HEK293T (cell line): ENCODE results near the gene FNDC3A.

Source experiments
- CTCF ChIA-PET: fragments of 350-600 bp; formaldehyde crosslinking; extraction: SDS; loops from one replicate; lab custom pipeline; 2021; ENCODE audit warnings: antibody characterized with exemption, inconsistent platforms; lab: Yijun Ruan, JAX
- POLR2A ChIA-PET: fragments of 350-600 bp; formaldehyde crosslinking; extraction: SDS; loops from one replicate; lab custom pipeline; 2020; ENCODE audit warnings: antibody characterized with exemption, inconsistent platforms; lab: Yijun Ruan, JAX
- DNase-seq: peaks from one replicate; pipeline ENCODE4 v3.0.0; 2012; ENCODE audit warnings: mixed read lengths; ENCODE audit errors: extremely low spot score
- ARNT ChIP-seq: fragments of 450-650 bp; IDR thresholded peaks from 2 replicates; pipeline ENCODE4 v1.6.1; 2017; ENCODE audit warnings: mild to moderate bottlenecking
- BHLHE40 ChIP-seq: fragments of 450-650 bp; IDR thresholded peaks from 2 replicates; pipeline ENCODE4 v1.6.1; 2016; ENCODE audit warnings: mild to moderate bottlenecking, moderate library complexity, borderline replicate concordance
- CTBP1 ChIP-seq: fragments of 450-650 bp; IDR thresholded peaks from 2 replicates; pipeline ENCODE4 v1.6.1; 2016; ENCODE audit warnings: borderline replicate concordance
- ELF4 ChIP-seq: fragments of 450-650 bp; IDR thresholded peaks from 2 replicates; pipeline ENCODE4 v1.6.1; 2017; ENCODE audit warnings: antibody characterized with exemption
- FOXA1 ChIP-seq: fragments of 450-650 bp; IDR thresholded peaks from 2 replicates; pipeline ENCODE4 v1.6.1; 2016; ENCODE audit warnings: mild to moderate bottlenecking
- FOXK2 ChIP-seq: fragments of 450-650 bp; IDR thresholded peaks from 2 replicates; pipeline ENCODE4 v1.6.1; 2016; ENCODE audit warnings: mild to moderate bottlenecking
- FOXM1 ChIP-seq: fragments of 450-650 bp; IDR thresholded peaks from 2 replicates; pipeline ENCODE4 v1.6.1; 2017; ENCODE audit warnings: mild to moderate bottlenecking, borderline replicate concordance
- HDGF ChIP-seq: fragments of 450-650 bp; IDR thresholded peaks from 2 replicates; pipeline ENCODE4 v1.6.1; 2017; ENCODE audit warnings: antibody characterized with exemption, borderline replicate concordance
- L3MBTL2 ChIP-seq: fragments of 450-650 bp; conservative IDR thresholded peaks from 2 replicates; pipeline ENCODE4 v1.6.1; 2016; ENCODE audit warnings: mild to moderate bottlenecking
- LEF1 ChIP-seq: fragments of 450-650 bp; IDR thresholded peaks from 2 replicates; pipeline ENCODE4 v1.6.1; 2017; ENCODE audit warnings: mild to moderate bottlenecking, borderline replicate concordance
- NFRKB ChIP-seq: fragments of 450-650 bp; IDR thresholded peaks from 2 replicates; pipeline ENCODE4 v1.6.1; 2016; ENCODE audit warnings: mild to moderate bottlenecking, moderate library complexity
- PKNOX1 ChIP-seq: fragments of 450-650 bp; IDR thresholded peaks from 2 replicates; pipeline ENCODE4 v1.6.1; 2016
- SP1 ChIP-seq: fragments of 450-650 bp; IDR thresholded peaks from 2 replicates; pipeline ENCODE4 v1.6.1; 2017
- SUZ12 ChIP-seq: fragments of 450-650 bp; IDR thresholded peaks from 2 replicates; pipeline ENCODE4 v1.6.1; 2016; ENCODE audit warnings: mild to moderate bottlenecking
- TARDBP ChIP-seq: fragments of 450-650 bp; IDR thresholded peaks from 2 replicates; pipeline ENCODE4 v1.6.1; 2016
- ZNF384 ChIP-seq: fragments of 450-650 bp; IDR thresholded peaks from 2 replicates; pipeline ENCODE4 v1.6.1; 2016

The FNDC3A gene

GRCh38 chr13:48976576-48977285 is 1.0 kb downstream of the FNDC3A start:
- peak; percentile 77 for DNase-seq
- POLR2A ChIA-PET, result interaction anchor here (0.6 to 1.9 kb wide), 6 partner anchors 21 to 160 kb away, joined by 3 to 5 read pairs (median 3); no protein-coding TSS in a partner anchor
- TF ChIP-seq L3MBTL2 (peak; percentile 78), FOXM1 (no peak), PKNOX1 (peak; percentile 47; the same call in 1 of the 2 replicates)
- CTCF ChIA-PET, result no interaction called here

GRCh38 chr13:48977286-48977625 is 1.5 kb downstream of the FNDC3A start:
- CTCF ChIA-PET, result no interaction called here
- TF ChIP-seq PKNOX1 (no peak), TARDBP (no peak), FOXA1 (no peak), ARNT (no peak), FOXM1 (no peak), L3MBTL2 (no peak), SUZ12 (no peak), CTBP1 (no peak)
- POLR2A ChIA-PET, result no interaction called here
- no peak for DNase-seq

- POLR2A ChIA-PET, result no interaction called here
- no peak for TF ChIP-seq FOXK2
- TF ChIP-seq ZNF384, result no peak
- no peak for TF ChIP-seq SUZ12
- CTCF ChIA-PET, result interaction anchor here (0.6 kb wide), 1 partner anchor 303 kb away, joined by 3 read pairs; no protein-coding TSS in a partner anchor
- no peak for DNase-seq
Observed at GRCh38 chr13:48977973-48978372, 2.3 kb downstream of the FNDC3A start.

- no peak for TF ChIP-seq PKNOX1
- TF ChIP-seq LEF1, result no peak
- no peak for TF ChIP-seq ARNT
- no peak for TF ChIP-seq FOXK2
- no peak for TF ChIP-seq NFRKB
- TF ChIP-seq HDGF, result no peak
- no peak for TF ChIP-seq FOXA1
- ChIA-PET POLR2A (no interaction called here), CTCF (no interaction called here)
- DNase-seq, result no peak
Observed at GRCh38 chr13:48978942-48979601, 3.4 kb downstream of the FNDC3A start.

- ChIA-PET POLR2A (no interaction called here), CTCF (interaction anchor here (0.7 kb wide), 1 partner anchor 469 kb away, joined by 3 read pairs; no protein-coding TSS in a partner anchor)
- TF ChIP-seq TARDBP, result no peak
- no peak for DNase-seq
Observed at GRCh38 chr13:48979892-48980291, 4.2 kb downstream of the FNDC3A start.

GRCh38 chr13:48983331-48983730 is 7.6 kb downstream of the FNDC3A start:
- CTCF ChIA-PET, result no interaction called here
- TF ChIP-seq FOXK2 (no peak), LEF1 (no peak), L3MBTL2 (no peak), SP1 (no peak), FOXA1 (no peak), ZNF384 (no peak), HDGF (no peak), NFRKB (no peak), PKNOX1 (no peak), SUZ12 (no peak), ELF4 (no peak), ARNT (no peak), BHLHE40 (no peak), FOXM1 (no peak), TARDBP (no peak)
- POLR2A ChIA-PET, result no interaction called here

GRCh38 chr13:48985756-48986155 is 10.0 kb downstream of the FNDC3A start:
- TF ChIP-seq PKNOX1 (peak; percentile 58), HDGF (no peak)
- no peak for DNase-seq
- CTCF ChIA-PET, result no interaction called here
- POLR2A ChIA-PET, result no interaction called here

More at GRCh38 chr13:48983331-48983730, 7.6 kb downstream of the FNDC3A start:
- no peak for DNase-seq
